ENCODE measurements around the gene MS4A8. TPM values are rescaled to one million over a fixed set of nuclear protein-coding genes. Genes with fewer than 3 reads are reported as not detected.
A peak's percentile ranks its signal among the peaks of the same experiment; 100 is the strongest.

MS4A8 gene
- total RNA-seq, 1 experiment from 2014 or later: not detected

- Mint-ChIP-seq H3K4me3 (ENCODE audit: unreplicated experiment) (no peak overlapping the region), H3K36me3 (ENCODE audit: insufficient read depth, unreplicated experiment) (no peaks in the 10 kb centered on the region), H3K4me1 (ENCODE audit: insufficient read depth, unreplicated experiment) (no peaks in the 10 kb centered on the region), H3K27ac (ENCODE audit: low read depth, unreplicated experiment) (no peak overlapping the region), H3K27me3 (ENCODE audit: insufficient read depth, unreplicated experiment) (peaks cover 33% of the 10 kb centered on the region), H3K9me3 (ENCODE audit: unreplicated experiment) (no peaks in the 10 kb centered on the region)
- POLR2A ChIA-PET: no interaction called here
- peak; percentile 30 for TF ChIP-seq CTCF (IDR thresholded peaks at IDR 0.05; ENCODE audit: unreplicated experiment)
- intact Hi-C loops (cut with micrococcal nuclease): no loop called here
- DNase-seq (ENCODE audit: unreplicated experiment): peak; percentile 29
- CTCF ChIA-PET: interaction anchor here (0.5 to 7.0 kb wide), 17 partner anchors 9 to 1709 kb away, joined by 3 to 72 read pairs (median 3); no protein-coding TSS in a partner anchor
- BruUV-seq (replicated peaks): no TSS peak
Measured at GRCh38 chr11:60762851-60763691, 63.7 kb downstream of the MS4A8 start.

GRCh38 chr11:60763692-60764369, 64.4 kb downstream of the MS4A8 start:
- peaks cover 26% of the 10 kb centered on the region for H3K27me3 Mint-ChIP-seq (ENCODE audit: insufficient read depth, unreplicated experiment)
- no peak for DNase-seq (ENCODE audit: unreplicated experiment)
- H3K36me3 Mint-ChIP-seq (ENCODE audit: insufficient read depth, unreplicated experiment): no peaks in the 10 kb centered on the region
- BruUV-seq (replicated peaks): no TSS peak
- ChIA-PET CTCF (interaction anchor here (0.5 to 7.0 kb wide), 14 partner anchors 10 to 1708 kb away, joined by 3 to 72 read pairs (median 3); no protein-coding TSS in a partner anchor), POLR2A (no interaction called here)
- H3K4me3 Mint-ChIP-seq (ENCODE audit: unreplicated experiment): no peak overlapping the region
- no peaks in the 10 kb centered on the region for H3K4me1 Mint-ChIP-seq (ENCODE audit: insufficient read depth, unreplicated experiment)
- intact Hi-C loops (cut with micrococcal nuclease): no loop called here
- H3K9me3 Mint-ChIP-seq (ENCODE audit: unreplicated experiment): no peaks in the 10 kb centered on the region
- no peak for TF ChIP-seq CTCF (IDR thresholded peaks at IDR 0.05; ENCODE audit: unreplicated experiment)
- no peak overlapping the region for H3K27ac Mint-ChIP-seq (ENCODE audit: low read depth, unreplicated experiment)

- H3K4me1 Mint-ChIP-seq (ENCODE audit: insufficient read depth, unreplicated experiment): no peaks in the 10 kb centered on the region
- H3K36me3 Mint-ChIP-seq (ENCODE audit: insufficient read depth, unreplicated experiment): no peaks in the 10 kb centered on the region
- H3K27me3 Mint-ChIP-seq (ENCODE audit: insufficient read depth, unreplicated experiment): peaks cover 15% of the 10 kb centered on the region
- BruUV-seq (replicated peaks): no TSS peak
- intact Hi-C loops (cut with micrococcal nuclease): no loop called here
- no peak overlapping the region for H3K27ac Mint-ChIP-seq (ENCODE audit: low read depth, unreplicated experiment)
- CTCF ChIA-PET: interaction anchor here (0.6 to 7.0 kb wide), 5 partner anchors 8 to 500 kb away, joined by 3 to 72 read pairs (median 3); partner anchors contain the start of gene MS4A15
- no peak for TF ChIP-seq CTCF (IDR thresholded peaks at IDR 0.05; ENCODE audit: unreplicated experiment)
- POLR2A ChIA-PET: no interaction called here
- DNase-seq (ENCODE audit: unreplicated experiment): no peak
- no peaks in the 10 kb centered on the region for H3K9me3 Mint-ChIP-seq (ENCODE audit: unreplicated experiment)
- H3K4me3 Mint-ChIP-seq (ENCODE audit: unreplicated experiment): no peak overlapping the region
Measured at GRCh38 chr11:60764879-60765278, 65.5 kb downstream of the MS4A8 start.

GRCh38 chr11:60765355-60765754, 65.9 kb downstream of the MS4A8 start:
- POLR2A ChIA-PET: no interaction called here
- H3K4me3 Mint-ChIP-seq (ENCODE audit: unreplicated experiment): no peak overlapping the region
- H3K4me1 Mint-ChIP-seq (ENCODE audit: insufficient read depth, unreplicated experiment): no peaks in the 10 kb centered on the region

More at GRCh38 chr11:60765355-60765754, 65.9 kb downstream of the MS4A8 start:
- no peak overlapping the region for H3K27ac Mint-ChIP-seq (ENCODE audit: low read depth, unreplicated experiment)
- no peaks in the 10 kb centered on the region for H3K36me3 Mint-ChIP-seq (ENCODE audit: insufficient read depth, unreplicated experiment)
- H3K9me3 Mint-ChIP-seq (ENCODE audit: unreplicated experiment): no peaks in the 10 kb centered on the region
- intact Hi-C loops (cut with micrococcal nuclease): no loop called here
- peaks cover 10% of the 10 kb centered on the region for H3K27me3 Mint-ChIP-seq (ENCODE audit: insufficient read depth, unreplicated experiment)
- CTCF ChIA-PET: interaction anchor here (0.6 to 7.0 kb wide), 7 partner anchors 9 to 1228 kb away, joined by 3 to 72 read pairs (median 3); partner anchors contain the start of gene MS4A15
- no peak for DNase-seq (ENCODE audit: unreplicated experiment)
- BruUV-seq (replicated peaks): no TSS peak
- no peak for TF ChIP-seq CTCF (IDR thresholded peaks at IDR 0.05; ENCODE audit: unreplicated experiment)

Data from MCF 10A (cell line).